ENCODE data around the gene BBOX1. TPM values are rescaled to one million over a fixed set of nuclear protein-coding genes. Genes with fewer than 3 reads are reported as not detected.

Gene BBOX1
- total RNA-seq, 1 donor from 2014 or later: not detected

DNA sequence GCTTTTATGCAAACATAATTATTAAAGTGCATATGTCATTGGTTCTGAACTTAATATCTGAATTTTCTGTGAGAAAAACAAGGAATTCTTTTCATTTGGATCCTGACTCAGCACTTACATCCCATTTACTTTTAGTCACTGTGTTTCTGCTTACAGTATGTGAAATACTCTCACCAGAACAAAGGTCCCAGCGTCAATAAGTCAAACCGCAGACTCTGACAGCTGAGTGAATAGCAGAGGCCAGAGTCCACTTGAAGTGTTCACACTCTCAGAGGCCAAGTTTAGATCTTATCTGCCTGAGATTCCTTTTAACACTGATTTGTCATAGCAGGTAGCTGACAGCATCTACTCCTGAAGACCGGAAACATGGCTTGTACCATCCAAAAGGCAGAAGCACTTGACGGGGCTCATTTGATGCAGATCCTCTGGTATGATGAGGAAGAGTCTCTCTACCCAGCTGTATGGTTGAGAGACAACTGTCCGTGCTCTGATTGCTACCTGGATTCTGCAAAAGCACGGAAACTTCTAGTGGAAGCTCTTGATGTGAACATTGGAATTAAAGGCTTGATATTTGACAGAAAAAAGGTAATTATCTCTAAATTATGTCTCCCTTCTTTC is 14.6 kb downstream of the BBOX1 start:
- H3K9me3 Mint-ChIP-seq (ENCODE audit: unreplicated experiment): peaks cover 2% of the 10 kb centered on the region
- TF ChIP-seq, protein P1, sequence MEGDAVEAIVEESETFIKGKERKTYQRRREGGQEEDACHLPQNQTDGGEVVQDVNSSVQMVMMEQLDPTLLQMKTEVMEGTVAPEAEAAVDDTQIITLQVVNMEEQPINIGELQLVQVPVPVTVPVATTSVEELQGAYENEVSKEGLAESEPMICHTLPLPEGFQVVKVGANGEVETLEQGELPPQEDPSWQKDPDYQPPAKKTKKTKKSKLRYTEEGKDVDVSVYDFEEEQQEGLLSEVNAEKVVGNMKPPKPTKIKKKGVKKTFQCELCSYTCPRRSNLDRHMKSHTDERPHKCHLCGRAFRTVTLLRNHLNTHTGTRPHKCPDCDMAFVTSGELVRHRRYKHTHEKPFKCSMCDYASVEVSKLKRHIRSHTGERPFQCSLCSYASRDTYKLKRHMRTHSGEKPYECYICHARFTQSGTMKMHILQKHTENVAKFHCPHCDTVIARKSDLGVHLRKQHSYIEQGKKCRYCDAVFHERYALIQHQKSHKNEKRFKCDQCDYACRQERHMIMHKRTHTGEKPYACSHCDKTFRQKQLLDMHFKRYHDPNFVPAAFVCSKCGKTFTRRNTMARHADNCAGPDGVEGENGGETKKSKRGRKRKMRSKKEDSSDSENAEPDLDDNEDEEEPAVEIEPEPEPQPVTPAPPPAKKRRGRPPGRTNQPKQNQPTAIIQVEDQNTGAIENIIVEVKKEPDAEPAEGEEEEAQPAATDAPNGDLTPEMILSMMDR (IDR thresholded peaks at IDR 0.05; ENCODE audit: partially characterized antibody, unreplicated experiment): no peak
- H3K4me1 Mint-ChIP-seq (ENCODE audit: low read depth, unreplicated experiment): no peaks in the 10 kb centered on the region
- no peaks in the 10 kb centered on the region for H3K27me3 Mint-ChIP-seq (ENCODE audit: unreplicated experiment)
- H3K36me3 Mint-ChIP-seq (ENCODE audit: unreplicated experiment): no peaks in the 10 kb centered on the region
- no peak overlapping the region for H3K4me3 Mint-ChIP-seq (ENCODE audit: unreplicated experiment)
- no peak overlapping the region for H3K27ac Mint-ChIP-seq (ENCODE audit: unreplicated experiment)
- no peak for DNase-seq

DNA sequence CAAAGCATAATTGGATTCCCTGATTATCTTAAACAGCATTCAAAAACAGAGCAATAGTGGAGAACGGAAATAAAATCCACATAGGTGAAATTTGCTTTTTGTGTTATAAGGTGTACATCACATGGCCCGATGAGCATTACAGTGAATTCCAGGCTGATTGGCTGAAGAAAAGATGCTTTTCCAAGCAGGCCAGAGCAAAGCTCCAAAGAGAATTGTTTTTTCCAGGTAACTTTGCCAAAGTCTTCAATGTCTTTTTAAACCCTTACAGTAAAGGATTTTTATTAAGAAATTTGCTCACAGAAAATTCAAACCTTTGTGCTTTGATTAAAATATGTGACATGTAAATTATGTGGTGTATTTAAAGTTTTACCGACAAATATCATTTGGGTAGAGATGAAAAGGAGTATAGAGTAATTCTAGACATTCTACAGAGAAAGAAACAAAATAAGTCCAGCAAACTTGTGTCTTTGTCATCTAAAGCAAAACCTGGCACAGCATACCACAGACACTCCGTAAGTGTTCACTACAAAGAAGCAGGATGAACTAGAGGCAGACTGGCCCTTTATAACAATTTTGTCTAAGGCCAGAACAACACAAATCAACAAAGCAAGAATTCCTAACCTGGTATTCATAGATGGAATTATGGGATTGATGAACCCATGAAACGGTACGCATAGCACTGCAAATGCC is 16.6 kb downstream of the BBOX1 start:
- peaks cover 2% of the 10 kb centered on the region for H3K9me3 Mint-ChIP-seq (ENCODE audit: unreplicated experiment)
- no peaks in the 10 kb centered on the region for H3K27me3 Mint-ChIP-seq (ENCODE audit: unreplicated experiment)
- DNase-seq: no peak
- H3K27ac Mint-ChIP-seq (ENCODE audit: unreplicated experiment): no peak overlapping the region
- TF ChIP-seq, protein P1 (IDR thresholded peaks at IDR 0.05; ENCODE audit: partially characterized antibody, unreplicated experiment): no peak
- no peaks in the 10 kb centered on the region for H3K4me1 Mint-ChIP-seq (ENCODE audit: low read depth, unreplicated experiment)
- H3K4me3 Mint-ChIP-seq (ENCODE audit: unreplicated experiment): no peak overlapping the region
- no peaks in the 10 kb centered on the region for H3K36me3 Mint-ChIP-seq (ENCODE audit: unreplicated experiment)

DNA sequence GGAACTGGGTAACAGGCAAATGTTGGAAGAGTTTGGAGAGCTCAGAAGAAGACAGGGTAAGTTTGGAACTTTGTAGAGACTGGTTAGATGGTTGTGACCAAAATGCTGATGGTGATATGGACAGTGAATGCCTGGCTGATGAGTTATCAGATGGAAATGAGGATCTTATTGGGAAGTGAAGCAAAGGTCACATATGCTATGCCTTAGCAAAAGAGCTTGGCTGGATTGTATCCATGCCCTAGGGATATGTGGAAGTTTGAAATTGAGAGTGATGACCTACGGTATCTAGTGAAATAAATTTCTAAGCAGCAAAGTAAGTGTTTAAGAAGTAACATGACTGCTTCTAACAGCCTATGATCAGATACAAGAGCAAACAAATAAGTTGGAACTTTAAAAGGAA is 17.8 kb downstream of the BBOX1 start:
- H3K4me1 Mint-ChIP-seq (ENCODE audit: low read depth, unreplicated experiment): no peaks in the 10 kb centered on the region
- H3K36me3 Mint-ChIP-seq (ENCODE audit: unreplicated experiment): no peaks in the 10 kb centered on the region
- DNase-seq: no peak
- H3K27me3 Mint-ChIP-seq (ENCODE audit: unreplicated experiment): no peaks in the 10 kb centered on the region
- H3K4me3 Mint-ChIP-seq (ENCODE audit: unreplicated experiment): no peak overlapping the region
- no peaks in the 10 kb centered on the region for H3K9me3 Mint-ChIP-seq (ENCODE audit: unreplicated experiment)
- H3K27ac Mint-ChIP-seq (ENCODE audit: unreplicated experiment): no peak overlapping the region
- TF ChIP-seq, protein P1 (IDR thresholded peaks at IDR 0.05; ENCODE audit: partially characterized antibody, unreplicated experiment): no peak

DNA sequence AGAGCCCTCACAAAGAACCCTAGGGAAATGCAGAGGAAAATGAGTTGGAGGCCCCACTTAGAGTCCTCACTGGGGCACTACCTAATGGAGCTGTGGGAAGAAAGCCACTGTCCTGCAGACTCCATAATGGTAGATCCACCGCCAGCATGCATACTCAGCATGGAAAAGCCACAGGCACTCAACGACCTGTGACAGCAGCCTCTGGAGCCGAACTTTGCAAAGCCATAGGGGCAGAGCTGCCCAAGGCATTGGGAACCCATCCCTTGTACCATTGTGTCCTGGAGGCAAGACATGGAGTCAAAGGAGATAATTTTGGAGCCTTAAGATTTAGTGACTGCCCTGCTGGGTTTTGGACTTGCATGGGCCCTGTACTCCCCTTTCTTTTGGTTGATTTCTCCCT is 18.8 kb downstream of the BBOX1 start:
- no peaks in the 10 kb centered on the region for H3K9me3 Mint-ChIP-seq (ENCODE audit: unreplicated experiment)
- no peak for DNase-seq
- no peaks in the 10 kb centered on the region for H3K27me3 Mint-ChIP-seq (ENCODE audit: unreplicated experiment)
- TF ChIP-seq, protein P1 (IDR thresholded peaks at IDR 0.05; ENCODE audit: partially characterized antibody, unreplicated experiment): no peak
- H3K4me3 Mint-ChIP-seq (ENCODE audit: unreplicated experiment): no peak overlapping the region
- no peak overlapping the region for H3K27ac Mint-ChIP-seq (ENCODE audit: unreplicated experiment)
- no peaks in the 10 kb centered on the region for H3K4me1 Mint-ChIP-seq (ENCODE audit: low read depth, unreplicated experiment)
- no peaks in the 10 kb centered on the region for H3K36me3 Mint-ChIP-seq (ENCODE audit: unreplicated experiment)

DNA sequence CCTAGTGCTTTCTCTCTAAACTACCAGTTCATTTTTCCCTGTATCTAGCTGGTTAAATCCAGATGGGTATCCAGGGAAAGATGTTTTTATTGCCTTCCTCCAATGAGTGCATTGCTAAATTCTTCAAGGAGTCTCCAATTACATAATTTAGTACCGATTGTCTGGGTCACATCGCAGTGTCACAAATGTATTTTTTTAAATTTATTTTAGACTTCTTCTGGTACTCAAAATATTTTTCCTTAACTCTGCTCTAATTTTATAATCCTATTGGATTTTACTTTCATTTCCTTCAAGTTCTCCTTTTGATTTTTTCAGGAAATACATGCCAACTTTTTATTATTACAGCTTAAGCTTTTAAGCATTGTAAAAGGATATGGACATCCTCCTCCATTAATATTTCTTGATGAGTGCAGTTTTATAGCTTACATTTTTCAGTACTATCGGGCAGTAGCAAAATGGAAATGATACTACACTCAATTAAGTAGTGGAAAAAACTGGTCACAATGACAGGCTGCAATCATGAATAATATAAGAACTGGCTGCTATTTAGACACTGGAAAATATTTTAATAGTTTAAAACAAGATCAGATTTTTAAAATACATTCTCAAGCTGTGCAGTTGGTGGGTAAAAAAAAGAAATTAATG is 20.3 kb downstream of the BBOX1 start:
- H3K4me3 Mint-ChIP-seq (ENCODE audit: unreplicated experiment): no peak overlapping the region
- no peak for DNase-seq
- no peaks in the 10 kb centered on the region for H3K4me1 Mint-ChIP-seq (ENCODE audit: low read depth, unreplicated experiment)
- H3K9me3 Mint-ChIP-seq (ENCODE audit: unreplicated experiment): no peaks in the 10 kb centered on the region
- TF ChIP-seq, protein P1 (IDR thresholded peaks at IDR 0.05; ENCODE audit: partially characterized antibody, unreplicated experiment): no peak
- H3K27ac Mint-ChIP-seq (ENCODE audit: unreplicated experiment): no peak overlapping the region
- no peaks in the 10 kb centered on the region for H3K27me3 Mint-ChIP-seq (ENCODE audit: unreplicated experiment)
- H3K36me3 Mint-ChIP-seq (ENCODE audit: unreplicated experiment): no peaks in the 10 kb centered on the region
